ENCODE measurements around the gene CAMSAP2.

- TF ChIP-seq GATA2 (IDR thresholded peaks at IDR 0.05; ENCODE audit: low read depth, low read length) (no peak), GATA3 (IDR thresholded peaks at IDR 0.05; ENCODE audit: low read depth, low read length) (no peak)
These were observed 127.4 kb downstream of the CAMSAP2 start for GRCh38 chr1:200866116-200866515.
